Neural crest cell (in vitro differentiated cells): Measurements from ENCODE around the gene GAS2L1. TPM values are rescaled to one million over a fixed set of nuclear protein-coding genes. Genes with fewer than 3 reads are reported as not detected.

ENCODE experiments used
- DNase-seq: peaks from one replicate; pipeline ENCODE4 v3.0.0; 2021; ENCODE audit warnings: low read depth, mixed read lengths, low spot score
- H3K27ac Mint-ChIP-seq: one replicate; pipeline ENCODE4 v1.8.0; 2021; ENCODE audit warnings: mild to moderate bottlenecking, mixed read lengths; ENCODE audit not compliant: unreplicated experiment
- H3K27me3 Mint-ChIP-seq: 2 replicates; pipeline ENCODE4 v1.8.0; 2021; ENCODE audit warnings: low read depth, mild to moderate bottlenecking, mixed read lengths
- H3K36me3 Mint-ChIP-seq: 2 replicates; pipeline ENCODE4 v1.8.0; 2021; ENCODE audit warnings: low read depth, mild to moderate bottlenecking, mixed read lengths
- H3K4me1 Mint-ChIP-seq: 2 replicates; pipeline ENCODE4 v1.8.0; 2021; ENCODE audit warnings: mixed read lengths
- H3K4me3 Mint-ChIP-seq: one replicate; pipeline ENCODE4 v1.8.0; 2021; ENCODE audit warnings: mild to moderate bottlenecking, mixed read lengths
- H3K9me3 Mint-ChIP-seq: 2 replicates; pipeline ENCODE4 v1.8.0; 2021; ENCODE audit warnings: mixed read lengths
- CTCF ChIP-seq: fragments of 200-600 bp; sonication (generic); conservative IDR thresholded peaks from 2 replicates; pipeline ENCODE4 v1.5.0; 2021; ENCODE audit warnings: antibody characterized with exemption, mild to moderate bottlenecking
- total RNA-seq: library from RNA; stranded (reverse); gene quantifications from 2 replicates; pipeline ENCODE4 v1.2.1, GENCODE V29; 2021

Gene GAS2L1
- total RNA-seq, 1 donor from 2014 or later, result 8.9 TPM

DNA sequence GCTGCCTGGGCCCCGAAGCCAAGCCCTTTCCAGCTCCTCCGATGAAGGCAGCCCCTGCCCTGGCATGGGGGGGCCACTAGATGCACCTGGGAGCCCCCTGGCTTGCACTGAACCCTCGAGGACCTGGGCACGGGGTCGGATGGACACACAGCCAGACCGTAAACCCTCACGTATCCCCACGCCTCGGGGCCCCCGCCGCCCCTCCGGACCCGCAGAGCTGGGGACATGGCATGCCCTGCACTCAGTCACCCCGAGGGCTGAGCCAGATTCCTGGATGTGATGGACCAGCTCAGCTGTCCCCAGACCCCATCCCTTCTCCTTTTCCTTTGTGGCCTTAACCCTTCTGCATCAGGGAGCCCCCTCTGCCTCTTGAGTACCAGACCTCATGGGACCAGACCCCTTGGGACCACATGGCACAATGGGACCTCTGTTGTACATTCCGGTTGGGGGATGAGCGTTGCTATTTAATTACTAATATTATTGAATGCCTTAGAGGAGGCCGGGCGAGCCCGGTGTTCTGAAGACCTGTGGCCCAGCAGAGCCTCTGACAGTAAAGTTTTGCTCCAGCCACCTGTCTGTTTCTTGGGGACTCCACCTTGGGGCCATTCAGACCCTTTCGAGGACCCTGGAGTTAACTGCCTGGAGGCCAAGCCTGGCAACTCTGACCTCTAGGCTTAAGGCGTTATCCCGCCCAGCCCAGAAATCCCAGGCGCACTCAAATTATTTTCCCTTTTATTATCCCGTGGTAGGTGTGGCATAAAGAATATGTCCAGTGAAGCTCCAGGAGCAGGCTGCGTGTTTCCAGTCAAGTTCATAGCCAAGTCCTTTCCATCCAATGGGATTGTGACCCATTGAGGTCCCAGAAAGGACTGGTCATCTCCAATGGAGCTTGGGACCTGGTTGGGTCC, 6.0 kb downstream of the GAS2L1 start:
- H3K4me3 Mint-ChIP-seq, result peak overlapping the region; percentile 64
- no peak overlapping the region for H3K27ac Mint-ChIP-seq
- TF ChIP-seq CTCF, result no peak
- no peak for DNase-seq
- peaks cover 48% of the 10 kb centered on the region for H3K27me3 Mint-ChIP-seq
- H3K9me3 Mint-ChIP-seq, result no peaks in the 10 kb centered on the region
- peaks cover 19% of the 10 kb centered on the region for H3K4me1 Mint-ChIP-seq
- H3K36me3 Mint-ChIP-seq, result no peaks in the 10 kb centered on the region

- peaks cover 17% of the 10 kb centered on the region for H3K4me1 Mint-ChIP-seq
- peaks cover 54% of the 10 kb centered on the region for H3K27me3 Mint-ChIP-seq
- no peak for DNase-seq
- H3K27ac Mint-ChIP-seq, result no peak overlapping the region
- no peaks in the 10 kb centered on the region for H3K36me3 Mint-ChIP-seq
- peak overlapping the region; percentile 13 for H3K4me3 Mint-ChIP-seq
- TF ChIP-seq CTCF, result peak; percentile 64
- H3K9me3 Mint-ChIP-seq, result no peaks in the 10 kb centered on the region
These were observed 6.7 kb downstream of the GAS2L1 start for GRCh38 chr22:29313126-29313575.

DNA sequence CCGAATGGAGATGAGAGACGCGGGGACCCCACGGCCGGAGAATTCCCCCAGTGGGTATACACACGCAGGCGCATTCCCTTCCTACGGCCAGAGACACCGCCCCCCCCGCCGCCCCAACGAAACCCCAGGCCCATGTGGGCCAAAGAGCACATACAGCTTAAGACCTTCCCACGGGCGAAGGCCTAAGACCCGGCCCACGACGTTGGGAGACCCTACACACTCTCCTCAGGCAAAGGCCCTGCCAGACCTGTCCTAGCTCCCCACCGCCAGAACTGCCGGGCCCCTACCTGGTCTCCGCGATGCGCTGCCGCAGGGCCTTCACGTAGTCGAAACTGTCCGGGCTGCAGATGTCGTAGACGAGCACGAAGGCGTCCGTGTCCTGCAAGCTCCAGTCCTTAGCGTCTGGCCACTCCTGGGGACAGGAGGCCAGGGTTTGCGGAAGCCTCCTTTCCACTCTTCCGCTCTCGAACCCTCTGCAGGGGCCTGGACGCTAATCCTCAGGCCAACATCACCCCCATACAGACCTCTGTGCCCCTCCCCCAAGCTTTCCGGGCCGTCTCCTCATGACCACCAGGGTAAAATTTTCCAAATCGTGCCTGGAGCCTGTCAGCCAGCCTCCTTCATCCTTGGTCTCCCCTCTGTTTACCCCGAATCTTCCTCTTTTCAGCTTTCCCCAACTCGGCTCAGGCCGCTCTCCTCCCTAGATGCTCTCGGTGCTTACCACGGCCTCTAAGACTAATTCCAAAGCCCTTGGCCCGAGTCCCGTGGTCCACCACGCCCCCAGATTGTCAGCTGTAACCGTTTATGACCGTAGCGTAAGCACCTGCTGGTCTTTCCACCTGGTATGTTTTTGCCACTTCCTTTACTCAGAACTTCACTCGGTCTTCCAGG, 7.4 kb downstream of the GAS2L1 start:
- DNase-seq, result no peak
- Mint-ChIP-seq H3K27ac (no peak overlapping the region), H3K9me3 (no peaks in the 10 kb centered on the region), H3K4me3 (peak overlapping the region; percentile 32), H3K36me3 (no peaks in the 10 kb centered on the region), H3K27me3 (peaks cover 54% of the 10 kb centered on the region), H3K4me1 (peaks cover 17% of the 10 kb centered on the region)
- no peak for TF ChIP-seq CTCF

GRCh38 chr22:29314537-29315285, 8.3 kb downstream of the GAS2L1 start:
- peak overlapping the region; percentile 32 for H3K4me3 Mint-ChIP-seq
- H3K27me3 Mint-ChIP-seq, result peaks cover 54% of the 10 kb centered on the region
- no peak for TF ChIP-seq CTCF
- H3K4me1 Mint-ChIP-seq, result peaks cover 17% of the 10 kb centered on the region
- H3K36me3 Mint-ChIP-seq, result no peaks in the 10 kb centered on the region
- DNase-seq, result no peak
- H3K27ac Mint-ChIP-seq, result no peak overlapping the region
- no peaks in the 10 kb centered on the region for H3K9me3 Mint-ChIP-seq
